ENCODE measurements around the gene IP6K1. TPM values are rescaled to one million over a fixed set of nuclear protein-coding genes. Genes with fewer than 3 reads are reported as not detected.

The IP6K1 gene
- total and polyA plus RNA-seq, 10 of the 15 experiments (the other 5 are each of a cell fraction or from before 2014, with no cell fraction given) = 1.3 to 30.6 (median 18.2) TPM

DNA sequence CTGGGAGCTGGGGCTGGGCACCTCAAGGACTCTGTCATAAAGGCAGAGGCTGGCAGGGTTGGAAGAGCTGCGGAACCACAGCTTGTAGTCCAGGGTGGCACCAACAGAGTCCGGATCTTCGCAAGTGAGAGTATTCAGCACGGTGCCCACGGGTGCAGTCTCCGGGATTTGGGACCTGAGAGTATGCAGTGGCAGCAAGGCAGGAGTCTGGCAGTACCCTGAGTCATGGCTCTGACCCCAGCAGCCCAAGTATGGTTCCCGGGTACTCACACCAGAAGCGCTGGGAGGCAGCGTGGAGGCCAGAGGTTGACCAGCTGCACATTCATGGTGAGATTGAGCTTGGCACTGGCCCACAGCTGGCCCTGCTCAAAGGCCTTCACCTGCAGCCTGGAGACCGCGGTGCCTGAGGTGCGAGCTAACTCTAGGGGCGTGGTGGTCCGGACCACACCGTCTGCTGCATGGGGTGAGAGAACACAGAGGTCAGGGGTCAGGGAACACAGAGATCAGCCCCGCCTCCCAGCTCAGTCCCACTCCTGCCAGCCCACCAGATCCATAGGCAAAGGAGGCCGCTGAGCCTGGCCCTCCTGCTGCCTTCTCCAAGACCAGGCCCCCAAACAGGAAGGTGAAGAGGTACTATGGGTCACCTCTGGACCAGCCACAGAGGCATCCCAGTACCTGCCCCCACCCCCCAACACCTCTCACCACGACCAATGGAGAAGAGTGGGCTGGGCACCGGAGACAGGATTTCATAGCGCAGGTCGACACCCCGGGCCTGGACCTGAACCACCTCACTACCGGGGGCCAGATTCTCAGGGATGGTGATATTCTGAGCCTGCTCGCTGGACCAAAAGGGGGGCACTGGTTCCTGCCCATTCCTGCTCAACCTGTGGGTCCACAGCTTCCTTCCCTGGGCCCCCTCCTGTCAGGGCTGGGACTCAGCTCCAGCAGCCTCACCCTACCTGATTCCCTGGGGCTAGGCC lies 8.9 kb upstream of the IP6K1 start (continued):
- TF ChIP-seq NFXL1 (IDR thresholded peaks at IDR 0.05; ENCODE audit: borderline replicate concordance) = no peak

DNA sequence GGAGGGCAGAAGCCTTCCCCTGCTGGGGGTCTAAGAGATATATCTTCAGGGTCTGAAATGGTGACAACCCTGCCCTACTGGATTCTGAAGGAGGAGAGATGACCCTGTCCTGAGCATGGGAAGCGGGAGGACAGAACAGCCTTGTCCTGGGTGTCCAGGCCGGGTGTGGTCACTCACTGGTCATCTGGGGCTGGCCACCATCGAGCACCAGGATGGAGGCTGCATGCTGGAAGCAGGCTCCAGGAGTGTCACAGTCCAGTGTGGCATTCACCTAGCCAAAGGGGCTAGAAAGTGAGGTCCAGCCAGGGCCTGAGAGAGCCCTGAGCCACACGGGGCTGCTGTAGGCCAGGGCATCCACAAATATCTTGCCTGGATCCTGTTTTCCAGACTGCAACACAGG lies 8.1 kb upstream of the IP6K1 start:
- no peaks in the 10 kb centered on the region for H3K36me3 ChIP-seq (ENCODE audit: control insufficient read depth in 2 of 2, insufficient read depth in 2 of 2, low read length in 1 of 2)
- TF ChIP-seq, protein P1, sequence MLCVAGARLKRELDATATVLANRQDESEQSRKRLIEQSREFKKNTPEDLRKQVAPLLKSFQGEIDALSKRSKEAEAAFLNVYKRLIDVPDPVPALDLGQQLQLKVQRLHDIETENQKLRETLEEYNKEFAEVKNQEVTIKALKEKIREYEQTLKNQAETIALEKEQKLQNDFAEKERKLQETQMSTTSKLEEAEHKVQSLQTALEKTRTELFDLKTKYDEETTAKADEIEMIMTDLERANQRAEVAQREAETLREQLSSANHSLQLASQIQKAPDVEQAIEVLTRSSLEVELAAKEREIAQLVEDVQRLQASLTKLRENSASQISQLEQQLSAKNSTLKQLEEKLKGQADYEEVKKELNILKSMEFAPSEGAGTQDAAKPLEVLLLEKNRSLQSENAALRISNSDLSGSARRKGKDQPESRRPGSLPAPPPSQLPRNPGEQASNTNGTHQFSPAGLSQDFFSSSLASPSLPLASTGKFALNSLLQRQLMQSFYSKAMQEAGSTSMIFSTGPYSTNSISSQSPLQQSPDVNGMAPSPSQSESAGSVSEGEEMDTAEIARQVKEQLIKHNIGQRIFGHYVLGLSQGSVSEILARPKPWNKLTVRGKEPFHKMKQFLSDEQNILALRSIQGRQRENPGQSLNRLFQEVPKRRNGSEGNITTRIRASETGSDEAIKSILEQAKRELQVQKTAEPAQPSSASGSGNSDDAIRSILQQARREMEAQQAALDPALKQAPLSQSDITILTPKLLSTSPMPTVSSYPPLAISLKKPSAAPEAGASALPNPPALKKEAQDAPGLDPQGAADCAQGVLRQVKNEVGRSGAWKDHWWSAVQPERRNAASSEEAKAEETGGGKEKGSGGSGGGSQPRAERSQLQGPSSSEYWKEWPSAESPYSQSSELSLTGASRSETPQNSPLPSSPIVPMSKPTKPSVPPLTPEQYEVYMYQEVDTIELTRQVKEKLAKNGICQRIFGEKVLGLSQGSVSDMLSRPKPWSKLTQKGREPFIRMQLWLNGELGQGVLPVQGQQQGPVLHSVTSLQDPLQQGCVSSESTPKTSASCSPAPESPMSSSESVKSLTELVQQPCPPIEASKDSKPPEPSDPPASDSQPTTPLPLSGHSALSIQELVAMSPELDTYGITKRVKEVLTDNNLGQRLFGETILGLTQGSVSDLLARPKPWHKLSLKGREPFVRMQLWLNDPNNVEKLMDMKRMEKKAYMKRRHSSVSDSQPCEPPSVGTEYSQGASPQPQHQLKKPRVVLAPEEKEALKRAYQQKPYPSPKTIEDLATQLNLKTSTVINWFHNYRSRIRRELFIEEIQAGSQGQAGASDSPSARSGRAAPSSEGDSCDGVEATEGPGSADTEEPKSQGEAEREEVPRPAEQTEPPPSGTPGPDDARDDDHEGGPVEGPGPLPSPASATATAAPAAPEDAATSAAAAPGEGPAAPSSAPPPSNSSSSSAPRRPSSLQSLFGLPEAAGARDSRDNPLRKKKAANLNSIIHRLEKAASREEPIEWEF (IDR thresholded peaks at IDR 0.05; ENCODE audit: insufficient replicate concordance, low read depth, low read length) = no peak
- TF ChIP-seq KAT2A (conservative IDR thresholded peaks at IDR 0.05; ENCODE audit: control insufficient read depth, low read depth, low read length) = no peak
- TF ChIP-seq CBX5 (IDR thresholded peaks at IDR 0.05; ENCODE audit: low read depth) = no peak
- no peak for TF ChIP-seq TCF7 (IDR thresholded peaks at IDR 0.05; ENCODE audit: borderline replicate concordance)
- no peak overlapping the region for H3K4me2 ChIP-seq (ENCODE audit: control insufficient read depth, insufficient read depth)
- FAIRE-seq (no peak), ATAC-seq (no peak), DNase-seq (ENCODE audit: low read depth, low spot score) (no peak)
- in situ Hi-C loops (cut with MboI) = no loop called here
- SMC1A ChIA-PET (ENCODE audit: uncharacterized antibody, unreplicated experiment) = no interaction called here
- no peak overlapping the region for H3K9ac ChIP-seq (ENCODE audit: control insufficient read depth, insufficient read depth, low read length)
- POLR2A ChIA-PET = interaction anchor here (0.6 kb wide), 1 partner anchor 324 kb away, joined by 3 read pairs; the partner anchor contains the start of gene DAG1
- 32% methylated on average over 4 of the region's 4 CpGs for WGBS (ENCODE audit: insufficient coverage, insufficient replicate concordance, low lambda C conversion rate, missing lambda C conversion rate)
- no TSS peak for BruUV-seq (replicated peaks)
- intact Hi-C loops (cut with micrococcal nuclease; ENCODE audit: unreplicated experiment) = no loop called here
- no peaks in the 10 kb centered on the region for H3K27me3 ChIP-seq (replicated peaks in 1 of 2; ENCODE audit: control insufficient read depth in 2 of 2, insufficient read depth in 2 of 2, low read length in 1 of 2)
- H3K4me3 ChIP-seq = no peak overlapping the region
- H3K27ac ChIP-seq (ENCODE audit: control insufficient read depth, insufficient read depth) = no peak overlapping the region
- no peaks in the 10 kb centered on the region for H3K4me1 ChIP-seq (ENCODE audit: control insufficient read depth, insufficient read depth, low read length)
- RAD21 ChIA-PET (ENCODE audit: unreplicated experiment) = no interaction called here
- no peak overlapping the region for H2AFZ ChIP-seq (ENCODE audit: control insufficient read depth, low read depth, low read length)
- CTCF ChIA-PET = interaction anchor here (2.1 kb wide), 1 partner anchor 45 kb away, joined by 7 read pairs; no protein-coding TSS in a partner anchor
- H3K79me2 ChIP-seq (ENCODE audit: control insufficient read depth, insufficient read depth, low read length) = no peaks in the 10 kb centered on the region
- no peaks in the 10 kb centered on the region for H3K9me3 ChIP-seq (replicated peaks; ENCODE audit: control insufficient read depth, insufficient read depth, low read length)
- no peaks in the 10 kb centered on the region for H4K20me1 ChIP-seq (ENCODE audit: control insufficient read depth, insufficient read depth)
